GM21515 (cell line): ENCODE measurements around the gene AACS.
"Not testable (repeated sequence)": the region's sequence is repeated elsewhere in the genome, so short reads cannot be mapped to it uniquely, and the experiment has no call there.

ENCODE experiments used
- ATAC-seq: cut with Tn5 transposase; IDR thresholded peaks from one replicate; pipeline ENCODE4 v1.9.1; 2021; ENCODE audit not compliant: unreplicated experiment

The AACS gene

GRCh38 chr12:125122668-125123067 lies 57.4 kb downstream of the AACS start:
- no peak for ATAC-seq

- ATAC-seq: no peak
Observed at GRCh38 chr12:125124320-125124966, 59.2 kb downstream of the AACS start.

GRCh38 chr12:125125271-125125670 lies 60.0 kb downstream of the AACS start:
- ATAC-seq: no peak

- no peak for ATAC-seq
Observed at GRCh38 chr12:125128439-125129178, 63.4 kb downstream of the AACS start.

GRCh38 chr12:125129179-125129571 lies 63.9 kb downstream of the AACS start:
- no peak for ATAC-seq

- ATAC-seq: no peak
Observed at GRCh38 chr12:125129591-125130255, 64.5 kb downstream of the AACS start.

GRCh38 chr12:125131958-125132357 lies 66.7 kb downstream of the AACS start:
- ATAC-seq: no peak

GRCh38 chr12:125132698-125133400 lies 67.6 kb downstream of the AACS start:
- ATAC-seq: no peak

- ATAC-seq: no peak
Observed at GRCh38 chr12:125133616-125134015, 68.4 kb downstream of the AACS start.

- ATAC-seq: no peak
Observed at GRCh38 chr12:125134576-125134975, 69.3 kb downstream of the AACS start.

GRCh38 chr12:125135906-125136305 lies 70.7 kb downstream of the AACS start:
- no peak for ATAC-seq

- ATAC-seq: no peak
Observed at GRCh38 chr12:125136702-125137101, 71.5 kb downstream of the AACS start.

GRCh38 chr12:125137766-125138344 lies 72.6 kb downstream of the AACS start:
- ATAC-seq: no peak

- no peak for ATAC-seq
Observed at GRCh38 chr12:125140279-125141209, 75.3 kb downstream of the AACS start.

GRCh38 chr12:125141210-125141573 lies 76.0 kb downstream of the AACS start:
- ATAC-seq: not testable (repeated sequence)

GRCh38 chr12:125142601-125143000 lies 77.4 kb downstream of the AACS start:
- ATAC-seq: no peak

GRCh38 chr12:125143491-125143890 lies 78.3 kb downstream of the AACS start:
- ATAC-seq: no peak

GRCh38 chr12:125145196-125145595 lies 80.0 kb downstream of the AACS start:
- ATAC-seq: no peak

- ATAC-seq: no peak
Observed at GRCh38 chr12:125148316-125148715, 83.1 kb downstream of the AACS start.
